Breast epithelium (tissue), 4 donors: ENCODE measurements around the gene ZC3H15. TPM values are rescaled to one million over a fixed set of nuclear protein-coding genes. Genes with fewer than 3 reads are reported as not detected.

Experiments
- DNase-seq, 2 donors: peaks; one replicate each; pipeline ENCODE4 v3.0.0-alpha.2; 2019; ENCODE audit warnings: low spot score in 2 of 2
- H3K27ac ChIP-seq, 2 donors: fragments of 200-600 bp; sonication (generic) in 1 of 2; one replicate each; pipeline ENCODE4 v1.5.1; 2016 to 2019; ENCODE audit warnings: mild to moderate bottlenecking in 1 of 2
- H3K27me3 ChIP-seq, 2 donors: fragments of 200-600 bp; sonication (generic) in 1 of 2; one replicate each; pipeline versions ENCODE4 v1.5.1 to v1.6.0; 2017 to 2019; ENCODE audit warnings: control low read depth in 1 of 2, mild to moderate bottlenecking in 1 of 2
- H3K36me3 ChIP-seq: fragments of 200-600 bp; one replicate; pipeline ENCODE4 v1.5.1; 2019
- H3K4me1 ChIP-seq, 2 donors: fragments of 200-600 bp; sonication (generic); one replicate each; pipeline ENCODE4 v1.5.1; 2016 to 2019; ENCODE audit warnings: control low read depth in 1 of 2
- H3K4me3 ChIP-seq, 3 donors: fragments of 200-600 bp; sonication (generic); 1 replicate in 2 of 3; 2 replicates in 1 of 3; pipeline ENCODE4 v1.5.1; 2016 to 2019; ENCODE audit warnings: mild to moderate bottlenecking in 3 of 3, moderate library complexity in 2 of 3
- H3K9me3 ChIP-seq, 2 donors: fragments of 200-600 bp; sonication (generic) in 1 of 2; one replicate each; pipeline ENCODE4 v1.5.1; 2016 to 2019; ENCODE audit warnings: control low read depth in 1 of 2
- POLR2A ChIP-seq: fragments of 450-650 bp; IDR thresholded peaks from one replicate; pipeline ENCODE4 v1.6.1; 2016; ENCODE audit warnings: antibody characterized with exemption, mild to moderate bottlenecking, moderate library complexity
- POLR2AphosphoS5 ChIP-seq, 3 donors: sonication (generic); formaldehyde crosslinking; IDR thresholded peaks; one replicate each; pipeline ENCODE4 v1.6.1; 2017; ENCODE audit warnings: antibody characterized with exemption in 3 of 3
- intact Hi-C: fragments of 100-400 bp; cut with DNase I; formaldehyde crosslinking; loops from one replicate; pipeline ENCODE4 v1.15.1; 2023; ENCODE audit warnings: low total_unique reads
- total RNA-seq, 3 donors: library from RNA; depleted of rRNA; stranded (reverse); fragments of >200 nt; gene quantifications; one replicate each; pipeline ENCODE4 v1.1.0, GENCODE V29; 2016
- TF ChIP-seq, protein P1 (sequence below), 3 donors: fragments of 450-650 bp; IDR thresholded peaks; one replicate each; pipeline ENCODE4 v1.5.1; 2016 to 2017; ENCODE audit warnings: antibody characterized with exemption in 3 of 3, mild to moderate bottlenecking in 3 of 3, moderate library complexity in 3 of 3

Gene ZC3H15
- total RNA-seq, 3 donors from 2014 or later, result 70.8 to 75.8 (median 73.0) TPM

DNA sequence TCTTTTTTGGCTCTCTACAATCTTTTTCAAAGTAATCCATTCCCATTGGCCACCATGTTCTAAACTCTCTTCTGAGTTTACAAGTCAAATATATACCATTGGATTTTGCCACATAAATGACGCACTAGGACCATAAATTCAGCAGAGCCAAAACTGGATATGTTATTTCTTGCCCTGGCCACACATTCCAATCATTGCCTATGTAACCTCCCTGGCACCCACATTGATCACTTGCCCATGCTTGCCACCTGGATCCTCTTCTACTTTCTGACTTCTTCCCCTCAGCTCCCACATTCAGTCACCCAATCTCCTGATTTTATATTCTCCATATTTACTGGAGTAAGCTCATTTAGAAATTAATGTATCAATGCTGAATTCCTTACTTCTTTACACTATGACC, 5.1 kb upstream of the ZC3H15 start:
- Histone ChIP-seq H3K27ac (no peak overlapping the region), H3K36me3 (no peaks in the 10 kb centered on the region), H3K4me3 (no peak overlapping the region), H3K27me3 (no peaks in the 10 kb centered on the region), H3K9me3 (no peaks in the 10 kb centered on the region), H3K4me1 (no peaks in the 10 kb centered on the region)
- intact Hi-C loops, result no loop called here
- TF ChIP-seq, protein P1, sequence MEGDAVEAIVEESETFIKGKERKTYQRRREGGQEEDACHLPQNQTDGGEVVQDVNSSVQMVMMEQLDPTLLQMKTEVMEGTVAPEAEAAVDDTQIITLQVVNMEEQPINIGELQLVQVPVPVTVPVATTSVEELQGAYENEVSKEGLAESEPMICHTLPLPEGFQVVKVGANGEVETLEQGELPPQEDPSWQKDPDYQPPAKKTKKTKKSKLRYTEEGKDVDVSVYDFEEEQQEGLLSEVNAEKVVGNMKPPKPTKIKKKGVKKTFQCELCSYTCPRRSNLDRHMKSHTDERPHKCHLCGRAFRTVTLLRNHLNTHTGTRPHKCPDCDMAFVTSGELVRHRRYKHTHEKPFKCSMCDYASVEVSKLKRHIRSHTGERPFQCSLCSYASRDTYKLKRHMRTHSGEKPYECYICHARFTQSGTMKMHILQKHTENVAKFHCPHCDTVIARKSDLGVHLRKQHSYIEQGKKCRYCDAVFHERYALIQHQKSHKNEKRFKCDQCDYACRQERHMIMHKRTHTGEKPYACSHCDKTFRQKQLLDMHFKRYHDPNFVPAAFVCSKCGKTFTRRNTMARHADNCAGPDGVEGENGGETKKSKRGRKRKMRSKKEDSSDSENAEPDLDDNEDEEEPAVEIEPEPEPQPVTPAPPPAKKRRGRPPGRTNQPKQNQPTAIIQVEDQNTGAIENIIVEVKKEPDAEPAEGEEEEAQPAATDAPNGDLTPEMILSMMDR (IDR thresholded peaks at IDR 0.05), result no peak
- TF ChIP-seq POLR2A (no peak), POLR2AphosphoS5 (IDR thresholded peaks at IDR 0.05) (no peak)
- no peak for DNase-seq

DNA sequence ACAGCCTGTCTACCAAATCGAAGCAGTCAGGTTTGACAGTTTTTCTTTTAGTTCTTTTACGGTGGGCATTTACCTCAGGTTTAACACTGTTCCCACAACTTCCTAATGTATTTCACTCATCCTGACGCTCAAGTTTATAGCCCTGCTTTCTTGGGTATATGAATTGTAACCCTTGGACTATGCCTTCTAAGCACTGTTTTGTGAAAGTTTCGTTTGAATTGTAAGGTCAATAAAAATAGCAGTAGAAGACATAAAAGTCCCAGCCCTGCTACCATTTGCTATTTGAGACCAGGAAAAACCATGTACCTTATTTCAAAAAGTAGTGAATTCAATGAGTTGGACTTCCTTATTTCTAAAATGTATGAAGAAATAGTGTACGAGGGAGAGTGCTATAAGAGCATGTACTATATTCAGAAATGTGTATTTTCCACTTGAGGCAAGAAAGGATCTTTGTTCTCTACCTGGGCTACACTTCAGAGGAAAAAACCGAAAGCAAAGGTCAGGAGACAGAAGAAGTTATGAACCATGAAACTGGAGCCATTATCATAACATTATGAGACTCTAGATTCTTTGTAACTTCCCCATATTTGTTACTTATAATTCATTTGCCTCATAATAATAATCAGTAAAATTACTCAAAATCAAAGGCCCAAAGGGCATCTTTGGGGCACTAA, 1.9 kb upstream of the ZC3H15 start:
- Histone ChIP-seq H3K4me3 (no peak overlapping the region), H3K36me3 (no peaks in the 10 kb centered on the region), H3K27me3 (no peaks in the 10 kb centered on the region), H3K27ac (peak overlapping the region in 1 of 2 donors; percentile 94), H3K4me1 (no peaks in the 10 kb centered on the region), H3K9me3 (no peaks in the 10 kb centered on the region)
- TF ChIP-seq, protein P1 (IDR thresholded peaks at IDR 0.05), result no peak
- TF ChIP-seq POLR2AphosphoS5 (IDR thresholded peaks at IDR 0.05), result no peak
- no peak for TF ChIP-seq POLR2A
- no peak for DNase-seq
- intact Hi-C loops, result no loop called here

DNA sequence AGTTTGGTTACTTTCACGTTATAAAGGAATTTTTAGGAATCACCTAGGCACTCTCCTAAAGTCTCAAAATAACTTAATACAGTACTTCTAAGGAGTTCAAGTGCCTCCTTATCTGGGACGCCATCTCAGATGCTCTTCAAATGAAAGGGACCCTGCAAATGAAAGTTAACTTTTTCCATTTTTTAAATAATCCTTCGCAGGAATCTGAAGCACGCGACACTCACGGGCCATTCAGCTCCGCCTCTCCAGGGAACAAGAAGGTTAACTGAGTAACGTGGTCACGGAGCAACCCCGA, 537 bp upstream of the ZC3H15 start:
- Histone ChIP-seq H3K27ac (peak overlapping the region; percentile 94 to 96), H3K4me3 (peak overlapping the region; percentile 61 to 89 (median 87)), H3K9me3 (no peaks in the 10 kb centered on the region), H3K4me1 (no peaks in the 10 kb centered on the region), H3K36me3 (no peaks in the 10 kb centered on the region), H3K27me3 (no peaks in the 10 kb centered on the region)
- TF ChIP-seq POLR2AphosphoS5 (IDR thresholded peaks at IDR 0.05) (no peak), POLR2A (no peak)
- TF ChIP-seq, protein P1 (IDR thresholded peaks at IDR 0.05), result no peak
- no peak for DNase-seq
- intact Hi-C loops, result no loop called here

DNA sequence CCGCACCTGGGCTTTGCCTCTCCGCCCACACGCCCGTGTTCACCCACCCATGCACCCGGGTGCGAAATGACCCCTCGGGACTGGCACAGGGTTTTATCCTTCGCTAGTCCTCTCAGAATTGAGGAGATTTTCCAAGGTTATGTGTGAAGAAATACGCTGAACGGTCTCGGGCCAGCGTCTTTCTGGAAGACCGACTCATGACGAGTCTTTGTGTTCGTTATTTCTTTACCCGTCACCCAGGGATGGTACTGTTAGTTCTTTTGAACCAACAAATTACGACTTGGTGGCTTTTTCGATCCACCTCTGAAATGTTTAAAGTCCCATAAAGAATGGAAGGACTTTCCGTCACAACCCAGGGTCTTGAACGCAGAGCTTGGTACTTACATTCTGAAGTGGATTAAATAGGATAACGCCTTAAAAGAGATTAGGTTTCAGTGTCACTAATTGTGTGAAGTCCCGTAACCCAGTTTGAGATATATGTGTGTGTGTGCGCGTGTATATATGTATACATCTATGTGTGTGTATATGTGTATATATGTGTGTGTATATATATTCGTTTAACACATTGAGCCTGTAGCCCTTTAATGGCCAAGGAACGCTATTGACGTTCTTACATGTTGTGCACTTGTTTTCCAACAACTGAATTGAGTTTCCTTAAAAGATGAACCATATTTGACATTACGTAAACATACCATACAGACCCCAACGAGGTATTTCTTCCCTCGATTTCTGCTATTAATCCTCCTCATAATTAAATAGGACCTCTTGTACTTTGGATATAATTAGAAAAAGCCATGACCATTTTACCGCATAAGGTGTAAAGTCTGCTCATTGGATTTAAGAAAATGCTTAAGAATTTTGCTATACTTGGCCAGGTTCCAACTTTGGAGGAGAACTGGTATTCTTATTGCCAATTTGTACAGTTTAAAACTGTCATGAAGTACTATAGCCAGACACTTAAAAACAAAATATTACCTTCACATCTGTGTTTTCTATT, 889 bp downstream of the ZC3H15 start:
- Histone ChIP-seq H3K4me3 (peak overlapping the region; percentile 61 to 89 (median 87)), H3K4me1 (peaks cover 0 to 7% of the 10 kb centered on the region in 2 donors), H3K9me3 (no peaks in the 10 kb centered on the region), H3K27ac (peak overlapping the region; percentile 94 to 96), H3K27me3 (no peaks in the 10 kb centered on the region), H3K36me3 (no peaks in the 10 kb centered on the region)
- no peak for DNase-seq
- intact Hi-C loops, result no loop called here
- TF ChIP-seq, protein P1 (IDR thresholded peaks at IDR 0.05), result no peak
- no peak for TF ChIP-seq POLR2AphosphoS5 (IDR thresholded peaks at IDR 0.05)
- no peak for TF ChIP-seq POLR2A

DNA sequence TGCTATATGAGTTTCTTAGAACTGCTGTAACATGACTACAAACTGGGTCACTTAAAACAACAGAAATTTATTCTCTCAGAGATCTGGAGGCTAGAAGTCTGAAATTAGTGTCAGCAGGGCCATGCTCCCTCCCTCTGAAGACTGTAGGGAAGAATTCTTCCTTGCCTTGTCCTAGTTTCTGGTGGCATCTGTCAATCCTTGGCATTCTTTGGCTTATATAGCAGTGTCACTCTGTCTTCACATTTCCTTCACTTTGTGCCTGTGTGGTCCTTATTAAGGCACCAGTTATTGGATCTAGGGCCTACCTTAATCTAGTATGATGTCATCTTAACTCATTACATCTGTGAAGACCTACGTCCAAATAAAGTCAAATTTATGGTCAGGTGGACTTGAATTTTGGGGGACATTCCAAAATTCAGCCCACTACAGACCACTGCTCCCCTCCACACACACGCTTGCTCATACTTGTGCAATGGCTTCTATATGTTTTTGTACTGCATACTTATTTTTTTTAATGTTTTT, 7.6 kb downstream of the ZC3H15 start:
- no peak for DNase-seq
- Histone ChIP-seq H3K36me3 (no peaks in the 10 kb centered on the region), H3K4me3 (no peak overlapping the region), H3K27me3 (no peaks in the 10 kb centered on the region), H3K9me3 (no peaks in the 10 kb centered on the region), H3K27ac (no peak overlapping the region), H3K4me1 (peaks cover 0 to 12% of the 10 kb centered on the region in 2 donors)
- intact Hi-C loops, result no loop called here
- TF ChIP-seq POLR2A (no peak), POLR2AphosphoS5 (IDR thresholded peaks at IDR 0.05) (no peak)
- TF ChIP-seq, protein P1 (IDR thresholded peaks at IDR 0.05), result no peak
